ENCODE measurements around the gene NET1. TPM values are rescaled to one million over a fixed set of nuclear protein-coding genes. Genes with fewer than 3 reads are reported as not detected.
"Not testable (repeated sequence)": the region's sequence is repeated elsewhere in the genome, so short reads cannot be mapped to it uniquely, and the experiment has no call there.

The NET1 gene
- total RNA-seq, 5 donors from 2014 or later (not counting 1 experiment from before 2014, with no cell fraction given) = 10.5 to 41.1 (median 25.1) TPM

- H3K36me3 Mint-ChIP-seq; H3K27ac Mint-ChIP-seq; H3K4me1 Mint-ChIP-seq; H3K9me3 ChIP-seq; H3K4me3 Mint-ChIP-seq; H3K27me3 Mint-ChIP-seq; H3K9me3 Mint-ChIP-seq; DNase-seq; H3K4me3 ChIP-seq (ENCODE audit: control insufficient read depth in 1 of 2, extremely low read depth in 1 of 2, low read length in 1 of 2); POLR2A ChIA-PET; H3K36me3 ChIP-seq (ENCODE audit: control insufficient read depth in 2 of 2, extremely low read depth in 1 of 2, insufficient read depth in 1 of 2, low read length in 1 of 2); ATAC-seq (replicated peaks in 1 of 4); H3K27ac ChIP-seq (ENCODE audit: low read length); H3K4me1 ChIP-seq (ENCODE audit: control insufficient read depth in 1 of 2, extremely low read depth in 1 of 2, insufficient read depth in 2 of 2, low read length in 2 of 2): not testable (repeated sequence)
- 92% methylated on average over 7 of the region's 12 CpGs for WGBS (ENCODE audit: insufficient coverage)
- CTCF ChIA-PET = interaction anchor here in 1 of 2 donors (0.7 kb wide), 1 partner anchor 656 kb away, joined by 3 read pairs; no protein-coding TSS in a partner anchor
- peaks cover 0 to 13% of the 10 kb centered on the region in 2 experiments for H3K27me3 ChIP-seq (replicated peaks in 1 of 2; ENCODE audit: control insufficient read depth in 2 of 2, extremely low read depth in 1 of 2, insufficient read depth in 2 of 2, low read length in 1 of 2)
Measured at GRCh38 chr10:5475974-5476807, 63.8 kb downstream of the NET1 start.

GRCh38 chr10:5476918-5477525 lies 64.7 kb downstream of the NET1 start:
- H3K9me3 Mint-ChIP-seq = no peaks in the 10 kb centered on the region
- Histone ChIP-seq H3K4me1 (ENCODE audit: control insufficient read depth in 1 of 2, extremely low read depth in 1 of 2, insufficient read depth in 2 of 2, low read length in 2 of 2) (no peaks in the 10 kb centered on the region), H3K36me3 (ENCODE audit: control insufficient read depth in 2 of 2, extremely low read depth in 1 of 2, insufficient read depth in 1 of 2, low read length in 1 of 2) (no peaks in the 10 kb centered on the region), H3K27me3 (replicated peaks in 1 of 2; ENCODE audit: control insufficient read depth in 2 of 2, extremely low read depth in 1 of 2, insufficient read depth in 2 of 2, low read length in 1 of 2) (peaks cover 0 to 16% of the 10 kb centered on the region in 2 experiments), H3K4me3 (ENCODE audit: control insufficient read depth in 1 of 2, extremely low read depth in 1 of 2, low read length in 1 of 2) (no peak overlapping the region), H3K27ac (ENCODE audit: low read length) (no peak overlapping the region), H3K9me3 (no peaks in the 10 kb centered on the region)
- H3K36me3 Mint-ChIP-seq = no peaks in the 10 kb centered on the region
- WGBS (ENCODE audit: insufficient coverage) = 77% methylated on average over 8 of the region's 13 CpGs
- no peaks in the 10 kb centered on the region for H3K4me1 Mint-ChIP-seq
- no peak for DNase-seq
- CTCF ChIA-PET = no interaction called here
- H3K27ac Mint-ChIP-seq = no peak overlapping the region
- ATAC-seq (replicated peaks in 1 of 4) = no peak
- H3K4me3 Mint-ChIP-seq = no peak overlapping the region
- H3K27me3 Mint-ChIP-seq = peaks cover 0 to 4% of the 10 kb centered on the region in 2 donors
- POLR2A ChIA-PET = interaction anchor here in 1 of 2 donors (0.6 to 1.0 kb wide), 2 partner anchors 13 to 27 kb away, joined by 3 to 4 read pairs; no protein-coding TSS in a partner anchor

GRCh38 chr10:5477948-5478693 lies 65.8 kb downstream of the NET1 start:
- ATAC-seq (replicated peaks in 1 of 4) (no peak), DNase-seq (no peak)
- no peaks in the 10 kb centered on the region for H3K4me1 ChIP-seq (ENCODE audit: control insufficient read depth in 1 of 2, extremely low read depth in 1 of 2, insufficient read depth in 2 of 2, low read length in 2 of 2)
- Mint-ChIP-seq H3K4me3 (no peak overlapping the region), H3K36me3 (no peaks in the 10 kb centered on the region), H3K27me3 (peaks cover 4% of the 10 kb centered on the region in 2 donors), H3K4me1 (no peaks in the 10 kb centered on the region), H3K27ac (no peak overlapping the region), H3K9me3 (no peaks in the 10 kb centered on the region)
- no peak overlapping the region for H3K27ac ChIP-seq (ENCODE audit: low read length)
- ChIA-PET POLR2A (interaction anchor here in 1 of 2 donors (1.0 kb wide), 1 partner anchor 12 kb away, joined by 3 read pairs; no protein-coding TSS in a partner anchor), CTCF (no interaction called here)
- H3K4me3 ChIP-seq (ENCODE audit: control insufficient read depth in 1 of 2, extremely low read depth in 1 of 2, low read length in 1 of 2) = no peak overlapping the region
- H3K9me3 ChIP-seq = no peaks in the 10 kb centered on the region
- H3K36me3 ChIP-seq (ENCODE audit: control insufficient read depth in 2 of 2, extremely low read depth in 1 of 2, insufficient read depth in 1 of 2, low read length in 1 of 2) = no peaks in the 10 kb centered on the region
- 85% methylated on average over 9 of the region's 11 CpGs for WGBS (ENCODE audit: insufficient coverage)
- H3K27me3 ChIP-seq (replicated peaks in 1 of 2; ENCODE audit: control insufficient read depth in 2 of 2, extremely low read depth in 1 of 2, insufficient read depth in 2 of 2, low read length in 1 of 2) = peaks cover 0 to 16% of the 10 kb centered on the region in 2 experiments

GRCh38 chr10:5478694-5479305 lies 66.4 kb downstream of the NET1 start:
- ChIA-PET POLR2A (no interaction called here), CTCF (no interaction called here)
- no peak for ATAC-seq (replicated peaks in 1 of 4)
- no peak for DNase-seq
- peaks cover 0 to 19% of the 10 kb centered on the region in 2 experiments for H3K27me3 ChIP-seq (replicated peaks in 1 of 2; ENCODE audit: control insufficient read depth in 2 of 2, extremely low read depth in 1 of 2, insufficient read depth in 2 of 2, low read length in 1 of 2)
- H3K4me3 ChIP-seq (ENCODE audit: control insufficient read depth in 1 of 2, extremely low read depth in 1 of 2, low read length in 1 of 2) = no peak overlapping the region
- H3K27ac ChIP-seq (ENCODE audit: low read length) = no peak overlapping the region
- H3K9me3 ChIP-seq = no peaks in the 10 kb centered on the region
- WGBS (ENCODE audit: insufficient coverage) = 85% methylated on average over 14 of the region's 18 CpGs
- no peak overlapping the region for H3K27ac Mint-ChIP-seq
- no peaks in the 10 kb centered on the region for H3K9me3 Mint-ChIP-seq
- no peaks in the 10 kb centered on the region for H3K4me1 ChIP-seq (ENCODE audit: control insufficient read depth in 1 of 2, extremely low read depth in 1 of 2, insufficient read depth in 2 of 2, low read length in 2 of 2)
- no peaks in the 10 kb centered on the region for H3K4me1 Mint-ChIP-seq
- H3K36me3 ChIP-seq (ENCODE audit: control insufficient read depth in 2 of 2, extremely low read depth in 1 of 2, insufficient read depth in 1 of 2, low read length in 1 of 2) = no peaks in the 10 kb centered on the region
- H3K27me3 Mint-ChIP-seq = peaks cover 4% of the 10 kb centered on the region in 2 donors
- no peak overlapping the region for H3K4me3 Mint-ChIP-seq
- H3K36me3 Mint-ChIP-seq = no peaks in the 10 kb centered on the region

GRCh38 chr10:5479481-5480161 lies 67.3 kb downstream of the NET1 start:
- Histone ChIP-seq H3K27me3 (replicated peaks in 1 of 2; ENCODE audit: control insufficient read depth in 2 of 2, extremely low read depth in 1 of 2, insufficient read depth in 2 of 2, low read length in 1 of 2) (peaks cover 0 to 19% of the 10 kb centered on the region in 2 experiments), H3K36me3 (ENCODE audit: control insufficient read depth in 2 of 2, extremely low read depth in 1 of 2, insufficient read depth in 1 of 2, low read length in 1 of 2) (no peaks in the 10 kb centered on the region), H3K9me3 (no peaks in the 10 kb centered on the region), H3K27ac (ENCODE audit: low read length) (no peak overlapping the region), H3K4me1 (ENCODE audit: control insufficient read depth in 1 of 2, extremely low read depth in 1 of 2, insufficient read depth in 2 of 2, low read length in 2 of 2) (no peaks in the 10 kb centered on the region), H3K4me3 (ENCODE audit: control insufficient read depth in 1 of 2, extremely low read depth in 1 of 2, low read length in 1 of 2) (no peak overlapping the region)
- WGBS (ENCODE audit: insufficient coverage) = 63% methylated on average over 10 of the region's 14 CpGs
- H3K36me3 Mint-ChIP-seq = no peaks in the 10 kb centered on the region
- no peak overlapping the region for H3K4me3 Mint-ChIP-seq
- DNase-seq = no peak
- peaks cover 4% of the 10 kb centered on the region in 2 donors for H3K27me3 Mint-ChIP-seq
- POLR2A ChIA-PET = interaction anchor here in 1 of 2 donors (0.6 kb wide), 1 partner anchor 1173 kb away, joined by 3 read pairs; no protein-coding TSS in a partner anchor
- CTCF ChIA-PET = no interaction called here
- H3K4me1 Mint-ChIP-seq = no peaks in the 10 kb centered on the region
- no peak overlapping the region for H3K27ac Mint-ChIP-seq
- no peak for ATAC-seq (replicated peaks in 1 of 4)
- H3K9me3 Mint-ChIP-seq = no peaks in the 10 kb centered on the region
